NOMO-1 treated with dmso at 0.1 percent for 144 hours (cell line): ENCODE measurements around the gene LMBRD1.
"Not testable (repeated sequence)": the region's sequence is repeated elsewhere in the genome, so short reads cannot be mapped to it uniquely, and the experiment has no call there.

Experiments used
- DNase-seq: peaks from one replicate; lab custom pipeline; 2025; ENCODE audit not compliant: unreplicated experiment; lab: John Stamatoyannopoulos, UW

The LMBRD1 gene

DNA sequence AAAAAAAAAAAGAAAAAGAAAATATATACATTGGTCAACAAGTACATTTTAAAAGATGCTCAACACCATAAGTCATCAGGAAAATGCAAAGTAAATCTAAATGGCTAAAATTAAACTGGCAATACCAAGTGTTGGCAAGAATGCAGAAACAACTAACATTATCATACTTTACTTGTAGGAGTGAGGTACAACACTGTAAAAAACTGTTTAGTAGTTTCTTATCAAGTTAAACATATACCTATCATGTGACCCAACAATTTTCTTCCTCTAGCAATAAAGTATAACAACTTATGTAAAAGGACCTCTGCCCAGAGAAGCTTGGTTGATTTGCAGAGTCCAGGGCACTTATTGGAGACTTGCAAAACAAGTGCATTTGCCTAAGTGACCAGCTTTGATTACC, 40.4 kb downstream of the LMBRD1 start:
- no peak for DNase-seq

DNA sequence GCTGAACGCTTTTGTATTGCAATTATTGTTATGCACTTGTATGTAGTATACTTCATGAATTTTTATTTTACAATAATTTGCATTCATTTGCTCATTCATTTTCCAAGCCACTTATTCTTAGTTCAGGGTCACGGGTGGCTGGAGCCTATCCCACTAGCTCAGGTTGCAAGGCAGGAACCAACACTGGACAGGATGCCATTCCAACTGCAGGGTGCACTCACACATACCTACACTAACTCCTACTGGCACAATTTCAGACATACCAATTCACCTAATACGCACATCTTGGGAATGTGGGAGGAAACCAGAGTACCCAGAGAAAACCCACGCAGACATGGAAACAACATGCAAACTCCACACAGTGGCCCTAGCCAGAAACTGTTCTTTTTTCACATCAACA, 61.8 kb downstream of the LMBRD1 start:
- no peak for DNase-seq

DNA sequence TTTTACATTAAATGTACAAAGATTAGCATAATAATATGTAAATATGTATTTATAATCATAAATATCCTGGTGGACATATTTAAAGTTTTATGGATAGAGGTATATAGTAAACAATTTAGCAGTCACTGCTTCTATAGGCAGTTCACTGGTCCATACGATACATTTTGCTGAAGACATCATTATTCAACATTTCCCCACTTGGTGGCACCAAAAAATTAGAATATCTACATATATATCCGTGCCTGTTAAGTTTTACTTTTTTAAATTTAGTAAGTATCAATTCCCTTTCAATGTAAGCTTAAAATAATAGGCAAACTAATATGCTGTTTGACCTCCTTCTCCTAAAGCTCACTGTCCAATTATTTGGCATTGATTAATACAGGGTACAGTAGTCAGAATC, 64.2 kb downstream of the LMBRD1 start:
- no peak for DNase-seq

DNA sequence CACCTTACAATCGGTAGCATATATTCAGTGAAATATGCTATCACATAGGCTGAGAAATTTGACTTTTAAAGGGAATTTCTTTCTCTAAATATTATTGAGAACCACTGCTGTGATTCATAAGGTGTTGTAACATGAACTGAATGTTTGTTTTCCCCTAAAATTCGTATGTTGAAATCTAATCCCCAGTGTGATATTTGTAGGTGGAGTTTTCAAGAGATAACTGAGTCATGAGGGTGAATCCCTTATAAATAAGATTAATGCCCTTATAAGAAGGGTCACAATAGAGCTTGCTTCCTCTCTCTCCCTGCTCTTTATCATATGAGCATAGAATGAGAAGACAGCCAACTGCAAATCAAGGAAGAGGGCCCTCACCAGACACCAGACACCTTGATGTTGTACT, 64.8 kb downstream of the LMBRD1 start:
- no peak for DNase-seq

DNA sequence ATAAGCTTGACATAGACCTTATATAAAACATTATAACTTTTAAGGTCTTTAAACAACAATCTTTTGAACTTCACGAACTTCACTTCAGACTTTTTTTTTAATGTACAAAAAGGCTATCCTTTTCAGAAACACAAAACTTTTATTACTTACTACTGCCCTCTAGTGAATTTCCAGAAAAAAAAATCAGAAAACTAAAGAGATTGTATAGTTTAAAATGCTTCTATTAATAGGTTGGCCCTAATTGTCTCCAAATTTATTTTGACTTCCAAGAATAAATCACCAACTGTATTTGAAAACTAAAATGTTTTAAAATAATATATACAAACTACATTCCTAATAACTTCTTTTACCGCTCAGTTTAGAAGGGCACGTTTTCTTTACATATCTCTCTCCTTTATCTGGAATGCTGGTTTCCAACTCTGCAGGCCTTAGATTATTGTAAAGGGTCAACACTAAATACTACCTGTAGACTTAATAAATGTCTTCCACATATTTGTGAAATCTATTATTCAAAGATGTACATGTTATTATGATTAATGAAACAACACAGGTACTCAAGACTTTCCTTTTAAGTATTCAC, 66.8 kb downstream of the LMBRD1 start:
- no peak for DNase-seq

DNA sequence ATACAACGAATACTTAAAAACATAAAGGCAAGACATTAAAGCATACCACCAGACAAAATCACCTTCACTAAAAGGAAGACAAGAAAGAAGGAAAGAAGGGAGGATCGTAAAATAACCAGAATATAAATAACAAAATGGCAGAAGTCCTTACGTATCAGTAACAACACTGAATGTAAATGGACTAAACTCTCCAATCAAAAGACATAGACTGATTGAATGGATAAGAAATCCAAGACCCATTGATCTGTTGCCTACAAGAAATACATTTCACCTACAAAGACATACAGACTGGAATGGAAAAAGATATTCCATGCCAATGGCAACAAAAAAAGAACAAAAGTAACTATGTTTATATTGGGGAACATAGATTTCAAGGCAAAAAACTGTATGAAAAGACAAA, 74.1 kb downstream of the LMBRD1 start:
- no peak for DNase-seq

DNA sequence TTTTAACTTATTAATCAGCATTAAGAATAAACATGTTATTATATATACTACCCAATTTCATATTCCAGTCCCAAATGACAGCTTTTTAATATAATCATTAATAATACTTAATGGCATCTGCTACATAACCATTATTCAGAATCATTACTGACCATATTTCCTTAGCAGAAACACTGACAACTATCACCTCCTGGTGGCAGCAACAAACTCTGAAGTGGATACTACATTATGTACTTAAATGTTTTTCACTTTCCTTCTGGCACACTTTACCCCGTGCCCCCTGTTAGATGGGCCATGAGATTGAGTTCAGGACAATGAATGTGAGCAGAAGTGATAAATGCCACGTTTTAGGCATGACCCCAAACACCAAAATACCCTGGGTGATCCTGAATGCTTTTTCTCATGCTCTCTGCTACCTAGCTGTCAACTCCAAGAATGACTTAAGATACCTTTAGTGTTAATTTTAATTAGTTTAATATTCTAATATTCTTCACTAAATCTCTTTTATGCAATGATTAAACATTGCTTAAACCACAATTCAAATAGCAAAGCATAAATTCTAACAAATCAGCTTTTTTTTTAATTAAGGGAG, 77.1 kb downstream of the LMBRD1 start:
- no peak for DNase-seq

DNA sequence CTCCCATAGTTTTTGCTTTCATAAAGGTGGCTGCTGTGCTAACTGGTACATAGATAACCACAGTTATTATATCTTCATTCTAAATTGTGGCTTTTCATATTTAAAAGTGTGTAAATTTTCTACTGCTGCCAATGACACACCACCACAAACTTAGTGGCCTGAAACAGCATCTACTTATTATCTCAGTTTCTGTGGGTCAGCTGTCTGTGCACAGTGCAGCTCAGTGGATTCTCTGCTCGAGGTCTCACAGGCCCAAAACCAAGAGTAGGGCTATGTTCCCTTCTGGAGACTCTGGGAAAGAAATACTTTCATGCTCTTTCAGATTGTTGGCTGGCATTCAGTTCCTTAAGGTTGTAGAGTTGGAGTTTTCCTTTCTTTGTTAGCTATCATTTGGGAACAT, 90.1 kb downstream of the LMBRD1 start:
- no peak for DNase-seq

DNA sequence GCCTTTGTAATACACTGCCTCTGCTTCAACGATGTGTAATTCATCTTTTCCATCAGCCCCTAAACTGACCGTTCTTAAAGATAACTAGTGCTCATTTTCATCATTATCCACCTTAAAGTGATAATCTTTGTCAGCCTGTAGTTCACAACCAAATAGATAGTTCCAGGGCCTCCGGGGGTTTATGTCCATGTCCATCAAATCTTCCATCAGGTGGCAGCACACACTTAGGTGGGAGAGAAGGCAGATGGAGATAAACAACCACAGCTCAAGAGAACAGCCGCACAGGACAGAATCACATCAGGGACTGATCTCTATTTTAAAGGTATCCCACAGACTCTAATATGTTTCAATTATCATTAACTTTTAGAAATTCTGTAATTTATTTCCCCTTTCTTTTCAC, 90.9 kb downstream of the LMBRD1 start:
- no peak for DNase-seq

DNA sequence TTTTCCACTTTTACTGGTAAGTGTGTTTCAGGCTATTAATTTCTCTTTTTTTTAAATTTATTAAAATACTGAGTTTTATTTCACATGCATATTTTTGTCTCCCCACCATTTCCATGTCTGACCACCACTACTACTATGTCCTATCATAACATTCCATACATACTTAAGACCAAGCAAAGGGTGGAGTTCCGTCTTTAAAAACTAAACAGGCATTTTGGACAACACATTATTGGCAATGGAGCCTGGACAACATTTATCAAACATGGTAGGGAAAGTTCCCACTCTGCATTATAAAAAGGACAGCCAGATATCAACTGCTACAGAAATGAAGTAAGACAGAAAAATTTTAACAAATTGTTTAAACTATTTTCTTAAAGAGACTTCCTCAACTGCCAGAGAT, 91.9 kb downstream of the LMBRD1 start:
- no peak for DNase-seq

DNA sequence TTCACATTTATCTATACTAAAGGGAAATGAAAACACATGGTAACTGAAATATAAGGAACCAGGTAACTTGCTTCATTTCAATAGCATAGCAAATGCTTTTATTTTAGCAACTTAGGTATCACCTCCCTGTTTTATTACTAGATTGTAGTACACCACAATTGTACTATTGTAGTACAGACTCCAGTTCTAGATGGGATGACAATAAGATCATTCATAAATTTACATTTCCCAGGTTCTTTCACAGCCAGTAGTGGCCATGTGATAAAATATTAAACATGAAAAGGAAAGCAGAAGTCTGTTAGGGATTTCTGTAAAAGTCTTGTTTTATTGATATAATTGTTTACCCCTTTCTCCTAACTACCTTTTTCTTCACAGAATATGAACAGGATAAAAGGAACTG, 97.2 kb downstream of the LMBRD1 start:
- no peak for DNase-seq

DNA sequence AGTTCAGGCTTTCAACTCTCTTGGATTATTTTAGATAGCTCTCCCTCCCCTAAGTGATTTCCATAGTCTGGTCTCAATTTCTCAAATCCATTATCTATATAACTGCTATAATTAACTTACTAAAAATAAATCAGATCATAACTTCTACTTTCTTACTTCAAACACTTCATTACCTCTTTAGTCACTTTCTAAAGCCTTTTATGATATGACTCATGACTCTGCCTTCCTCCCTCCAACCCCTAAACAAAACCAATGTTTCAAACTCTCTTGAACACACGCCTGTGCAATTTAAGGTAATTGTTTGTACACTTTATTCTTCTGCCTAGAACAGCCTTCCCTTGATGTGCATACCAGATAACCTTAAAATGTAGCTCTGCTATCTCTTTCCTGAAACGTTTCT, 100.5 kb downstream of the LMBRD1 start:
- DNase-seq: peak; percentile 4

DNA sequence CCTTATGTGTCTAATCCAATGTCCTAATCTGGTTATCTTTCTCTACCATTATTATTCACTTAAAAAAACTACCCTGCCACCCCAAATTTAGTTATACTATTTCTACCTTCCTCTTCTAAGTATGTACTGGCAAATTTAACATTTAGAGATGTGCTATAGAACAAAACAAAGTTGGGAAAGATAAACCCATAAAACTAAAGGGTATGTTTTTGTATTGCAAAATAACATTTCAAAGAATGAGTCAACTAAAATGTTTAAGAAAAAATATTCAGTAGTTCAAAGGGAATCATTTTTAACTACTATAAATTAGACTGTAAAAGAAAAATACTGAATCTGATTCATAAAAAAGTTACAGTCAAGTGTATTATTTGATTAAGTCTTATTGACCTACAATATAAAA, 103.0 kb downstream of the LMBRD1 start:
- DNase-seq: no peak

DNA sequence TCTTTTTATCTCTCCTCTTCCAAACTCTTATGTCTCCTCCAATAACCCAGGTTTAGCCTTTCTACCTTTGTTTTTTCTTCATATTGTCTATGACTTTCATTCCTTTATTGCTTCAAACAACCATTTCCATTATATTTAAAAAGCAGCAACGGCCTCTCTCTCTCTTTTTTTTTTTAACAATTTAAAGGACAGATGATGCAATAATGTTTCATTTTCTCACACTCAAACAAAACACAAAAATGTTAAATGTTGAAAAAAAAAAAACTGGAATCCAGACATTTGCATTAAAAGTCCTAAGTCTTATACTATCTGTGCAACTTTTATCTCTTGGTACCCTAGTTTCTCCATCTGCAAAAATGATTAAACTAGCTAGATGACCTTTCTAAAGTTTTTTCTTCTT, 105.8 kb downstream of the LMBRD1 start:
- DNase-seq: no peak

DNA sequence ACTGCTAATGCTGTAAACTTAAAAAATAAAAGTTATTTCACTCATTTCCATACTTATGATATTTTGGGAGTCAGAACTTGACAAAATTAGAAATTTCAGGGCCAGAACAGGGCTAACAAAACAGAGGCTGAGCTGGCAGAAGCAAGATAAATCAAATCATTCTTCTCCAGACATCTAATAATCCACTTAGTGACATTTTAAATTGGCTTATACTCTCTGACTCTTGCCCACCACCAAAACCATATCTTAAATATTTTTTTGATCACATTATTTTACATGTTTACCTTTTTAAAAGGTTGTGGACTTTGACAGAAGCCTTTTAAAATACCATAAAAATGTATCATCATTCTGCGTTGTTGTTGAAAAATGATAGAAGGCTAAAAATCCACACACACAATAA, 116.5 kb downstream of the LMBRD1 start:
- DNase-seq: no peak

DNA sequence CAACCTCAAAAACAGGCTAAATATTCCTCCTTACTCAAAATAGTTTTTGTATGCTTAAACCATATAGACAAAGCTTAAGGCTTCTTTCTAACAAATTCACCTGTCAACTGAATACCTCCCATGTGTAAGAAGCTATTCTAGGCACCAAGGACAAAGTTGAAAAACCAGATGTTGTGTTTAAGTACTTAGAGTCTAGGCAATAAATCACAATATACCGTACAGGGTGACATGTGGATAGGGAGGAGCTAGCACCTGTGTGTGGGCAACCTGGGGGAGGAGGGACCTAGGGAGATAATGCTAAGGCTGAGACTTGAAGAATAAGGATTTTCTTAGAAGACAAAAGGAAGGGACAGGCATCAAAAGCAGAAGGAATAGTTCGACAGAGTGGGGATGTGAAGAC, 123.5 kb downstream of the LMBRD1 start:
- no peak for DNase-seq

DNA sequence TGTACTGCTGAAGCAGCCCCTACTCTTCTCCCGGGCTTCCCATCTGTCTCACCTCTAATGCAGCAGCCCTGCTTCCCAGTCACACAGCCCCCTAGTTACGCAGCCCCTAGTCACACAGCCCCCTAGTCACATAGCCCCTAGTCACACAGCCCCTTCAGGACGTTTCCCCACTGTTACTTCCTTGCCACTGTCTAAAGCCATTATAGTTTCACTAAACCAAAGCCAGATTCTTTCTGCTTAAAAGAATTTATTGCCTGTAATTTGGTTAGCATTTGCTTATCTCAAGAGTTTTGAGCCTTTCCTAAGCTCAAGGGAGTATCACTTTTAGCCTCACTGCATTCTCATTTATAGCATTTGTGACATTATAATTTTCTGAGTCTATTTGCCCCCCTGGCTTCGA, 127.9 kb downstream of the LMBRD1 start:
- DNase-seq: no peak

DNA sequence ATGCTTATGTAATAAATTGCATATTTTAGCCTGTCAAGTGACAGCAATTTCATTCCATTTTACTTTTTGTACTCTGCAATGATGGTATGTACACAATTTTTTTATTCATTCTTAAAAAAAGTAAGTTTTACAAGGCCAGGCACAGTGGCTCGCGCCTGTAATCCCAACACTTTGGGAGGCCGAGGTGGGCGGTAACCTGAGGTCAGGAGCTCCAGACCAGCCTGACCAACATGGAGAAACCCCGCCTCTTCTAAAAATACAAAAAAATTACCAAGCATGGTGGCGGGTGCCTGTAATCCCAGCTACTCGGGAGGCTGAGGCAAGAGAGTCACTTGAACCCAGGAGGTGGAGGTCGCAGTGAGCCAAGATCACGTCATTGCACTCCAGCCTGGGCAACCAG, 130.0 kb downstream of the LMBRD1 start:
- not testable (repeated sequence) for DNase-seq

DNA sequence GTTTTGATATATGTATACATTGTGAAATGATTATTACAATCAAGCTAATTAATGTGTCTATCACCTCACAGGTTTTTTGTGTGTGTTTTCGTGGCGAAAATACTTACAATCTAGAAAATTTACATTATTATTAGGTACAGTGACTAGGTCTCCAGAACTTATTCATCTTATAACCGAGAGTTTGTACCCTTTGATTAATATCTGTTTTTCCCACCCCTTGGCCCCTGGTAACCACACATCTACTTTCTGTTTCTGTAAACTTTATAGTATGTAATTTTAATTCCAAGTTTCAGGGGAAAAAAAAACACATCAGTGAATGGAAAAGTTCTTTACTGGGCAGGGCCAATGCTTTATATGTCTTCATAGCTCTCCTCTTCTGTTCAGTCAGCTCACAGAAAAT, 131.4 kb downstream of the LMBRD1 start:
- no peak for DNase-seq

DNA sequence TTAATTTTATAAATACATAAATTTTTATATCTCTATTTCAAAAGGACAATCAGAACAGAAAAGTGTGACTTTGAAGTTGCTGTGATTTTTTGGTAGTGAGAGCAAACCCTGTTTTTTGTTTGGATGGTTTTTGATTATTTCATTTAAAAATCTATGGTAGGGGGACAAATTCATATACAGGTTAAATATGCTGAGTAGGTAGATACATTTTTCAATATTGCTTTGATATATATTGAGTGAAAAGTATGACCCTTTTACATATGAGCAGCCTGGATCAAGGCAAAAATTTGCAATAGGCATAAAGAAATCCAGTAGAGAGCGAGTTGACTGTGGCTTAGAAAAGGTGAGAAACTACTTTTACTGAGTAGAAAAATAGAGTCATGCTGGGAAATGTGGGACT, 132.3 kb downstream of the LMBRD1 start:
- DNase-seq: no peak

DNA sequence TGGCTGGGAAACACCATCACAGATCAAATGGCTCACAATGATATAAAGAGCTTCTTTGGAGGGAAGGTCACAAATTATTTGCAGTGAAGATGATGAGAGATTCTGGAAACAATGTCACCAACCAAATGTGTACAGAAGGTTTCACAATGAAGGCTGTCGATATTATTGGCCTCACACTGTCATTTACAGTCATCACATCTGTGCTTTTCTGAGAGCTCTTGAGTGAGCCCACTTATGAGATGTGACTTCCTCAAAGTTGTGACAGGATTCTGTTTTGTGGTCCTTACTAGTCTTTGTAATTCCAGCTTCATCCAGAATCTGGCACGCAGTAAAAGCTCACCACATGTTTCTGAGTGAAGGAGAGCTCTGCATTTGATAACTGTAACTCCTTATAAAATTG, 133.6 kb downstream of the LMBRD1 start:
- DNase-seq: no peak

DNA sequence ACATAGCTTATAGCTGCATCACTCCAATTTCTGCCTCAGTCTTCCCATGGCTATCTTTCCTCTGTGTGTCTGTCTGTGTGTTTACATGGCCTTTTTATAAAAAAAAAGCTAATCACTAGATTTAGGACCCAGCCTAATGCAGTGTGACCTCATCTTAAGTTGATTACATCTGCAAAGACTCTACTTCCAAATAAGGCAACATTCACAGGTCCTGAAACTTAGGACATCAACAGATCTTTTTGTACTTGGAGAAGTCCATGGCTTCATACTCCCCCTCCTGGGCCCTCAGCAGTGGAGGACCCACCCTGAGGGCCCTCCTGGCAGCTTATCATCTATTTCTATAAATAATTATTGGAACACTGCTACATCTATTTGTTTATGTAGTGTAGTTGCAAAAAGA, 146.1 kb downstream of the LMBRD1 start:
- DNase-seq: no peak

DNA sequence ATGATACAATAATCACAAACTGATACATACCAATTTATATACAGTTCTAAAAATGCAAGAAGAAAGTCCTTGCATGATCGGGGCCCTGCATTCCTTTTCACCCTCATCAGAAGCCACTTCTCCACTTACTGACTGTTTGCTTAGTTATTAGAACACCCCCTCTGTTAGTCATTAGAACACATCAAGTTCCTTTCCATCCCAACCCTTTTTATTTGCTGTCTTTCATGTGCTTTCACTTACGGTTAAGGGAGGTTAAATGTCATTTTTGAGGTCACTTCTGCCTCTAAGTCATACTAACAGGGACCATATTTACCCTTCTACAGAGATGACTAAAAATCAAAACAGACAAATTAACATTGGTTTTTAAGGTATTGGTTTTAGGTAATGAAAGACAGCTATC, 149.1 kb downstream of the LMBRD1 start:
- DNase-seq: no peak

DNA sequence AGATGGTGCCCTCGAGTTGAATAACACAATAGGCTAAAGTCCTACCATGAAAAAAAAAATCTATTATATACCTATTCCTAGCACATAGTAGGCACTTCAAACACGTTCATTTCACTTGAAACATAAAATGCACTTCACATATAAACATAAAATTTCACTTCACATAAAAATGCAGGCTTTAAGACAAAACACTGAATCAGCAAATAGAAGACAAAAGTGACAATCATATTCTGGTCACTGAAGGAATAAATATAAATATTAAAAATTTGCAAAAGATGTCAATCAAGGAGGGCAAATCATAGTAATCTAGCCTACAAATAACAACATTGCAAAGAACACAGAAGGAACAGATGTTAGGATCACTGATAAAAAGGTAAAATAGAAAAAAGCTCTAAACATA, 153.1 kb downstream of the LMBRD1 start:
- no peak for DNase-seq
